Heart left ventricle (tissue), 13 donors: ENCODE measurements around the gene HIPK2.

Experiments
- POLR2A ChIP-seq, 2 donors: fragments of 450-650 bp; IDR thresholded peaks; one replicate each; pipeline ENCODE4 v1.6.1; 2017; ENCODE audit warnings: antibody characterized with exemption in 2 of 2, mild to moderate bottlenecking in 2 of 2, moderate library complexity in 2 of 2
- TF ChIP-seq, protein P1 (sequence below), 12 donors: fragments of 200-600 bp; sonication (generic) in 4 of 12; IDR thresholded peaks; one replicate each; pipeline versions ENCODE4 v1.5.0 to v1.8.0; 2018 to 2022; ENCODE audit warnings: antibody characterized with exemption in 12 of 12, mild to moderate bottlenecking in 5 of 12
- donor health status: ischemic (EF 13 %, LVEDD 7.1; RV severe dilation, severe dysfunction).
- donor health status: DM: no; HTN: yes; CAD: no.
- donor health status: DM: no; HTN: no; CAD: no.
- donor health status: ischemic (EF 25% LVEDD 6.9; RV normal size, moderate dysfunction).
- donor health status: ischemic (EF 25% LVEDD 5.7; RV mildly dilated, moderate dysfunction).
- donor health status: ischemic (EF 35%, LVEDD 5.7; RV mildly dilated, moderate dysfunction).
- donor health status: nonischemic (EF 11% LVEDD 7.7; RV severe dilation, severe dysfunction).
- donor health status: DM: yes; HTN: yes; CAD: no.
- donor health status: PGD.
- donor health status: ischemic (EF 29% LVEDD 5.4; RV normal size, mild dysfunction).
- donor health status: nonischemic (EF 23%, LVEDD 6.1; RV moderate dilation, normal function).

GRCh38 chr7:139620676-139621344 is 157.0 kb downstream of the HIPK2 start:
- TF ChIP-seq, protein P1, sequence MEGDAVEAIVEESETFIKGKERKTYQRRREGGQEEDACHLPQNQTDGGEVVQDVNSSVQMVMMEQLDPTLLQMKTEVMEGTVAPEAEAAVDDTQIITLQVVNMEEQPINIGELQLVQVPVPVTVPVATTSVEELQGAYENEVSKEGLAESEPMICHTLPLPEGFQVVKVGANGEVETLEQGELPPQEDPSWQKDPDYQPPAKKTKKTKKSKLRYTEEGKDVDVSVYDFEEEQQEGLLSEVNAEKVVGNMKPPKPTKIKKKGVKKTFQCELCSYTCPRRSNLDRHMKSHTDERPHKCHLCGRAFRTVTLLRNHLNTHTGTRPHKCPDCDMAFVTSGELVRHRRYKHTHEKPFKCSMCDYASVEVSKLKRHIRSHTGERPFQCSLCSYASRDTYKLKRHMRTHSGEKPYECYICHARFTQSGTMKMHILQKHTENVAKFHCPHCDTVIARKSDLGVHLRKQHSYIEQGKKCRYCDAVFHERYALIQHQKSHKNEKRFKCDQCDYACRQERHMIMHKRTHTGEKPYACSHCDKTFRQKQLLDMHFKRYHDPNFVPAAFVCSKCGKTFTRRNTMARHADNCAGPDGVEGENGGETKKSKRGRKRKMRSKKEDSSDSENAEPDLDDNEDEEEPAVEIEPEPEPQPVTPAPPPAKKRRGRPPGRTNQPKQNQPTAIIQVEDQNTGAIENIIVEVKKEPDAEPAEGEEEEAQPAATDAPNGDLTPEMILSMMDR (IDR thresholded peaks at IDR 0.05), result peak; percentile 38 to 63 (median 52)
- TF ChIP-seq POLR2A (IDR thresholded peaks at IDR 0.05), result no peak
